Neutrophil (primary cell): ENCODE measurements around the gene HSPA4L.

Experiments used
- H3K27ac ChIP-seq: fragments of 200-600 bp; sonication (generic); 2 replicates; pipeline ENCODE4 v1.5.1; 2016; ENCODE audit warnings: mild to moderate bottlenecking, moderate library complexity
- H3K27me3 ChIP-seq: fragments of 200-600 bp; sonication (generic); 2 replicates; pipeline ENCODE4 v1.6.0; 2016; ENCODE audit warnings: mild to moderate bottlenecking
- H3K36me3 ChIP-seq: fragments of 200-600 bp; sonication (generic); 2 replicates; pipeline ENCODE4 v1.5.1; 2017
- H3K4me1 ChIP-seq, 2 experiments: fragments of 200-600 bp in 1 of 2; sonication (generic) in 1 of 2; 1 replicate in 1 of 2; 2 replicates in 1 of 2; pipeline versions ENCODE4 v1.5.1 to v1.6.1; 2013 to 2016; ENCODE audit warnings: low read depth in 1 of 2, low read length in 1 of 2, mild to moderate bottlenecking in 1 of 2, moderate library complexity in 1 of 2; ENCODE audit not compliant: control insufficient read depth in 1 of 2, insufficient read depth in 1 of 2
- H3K4me3 ChIP-seq, 2 experiments: fragments of 200-600 bp in 1 of 2; sonication (generic) in 1 of 2; 1 replicate in 1 of 2; 2 replicates in 1 of 2; pipeline ENCODE4 v1.5.1; 2013 to 2016; ENCODE audit warnings: low read depth in 1 of 2, low read length in 1 of 2, mild to moderate bottlenecking in 1 of 2, moderate library complexity in 1 of 2
- H3K9me3 ChIP-seq: fragments of 200-600 bp; sonication (generic); 2 replicates; pipeline ENCODE4 v1.5.1; 2016
- CTCF ChIP-seq: fragments of 200-600 bp; sonication (generic); IDR thresholded peaks from 2 replicates; pipeline ENCODE4 v1.5.1; 2016; ENCODE audit warnings: antibody characterized with exemption

Gene HSPA4L

GRCh38 chr4:127888559-127888958, 106.4 kb downstream of the HSPA4L start:
- Histone ChIP-seq H3K9me3 (no peaks in the 10 kb centered on the region), H3K4me3 (no peak overlapping the region), H3K27me3 (no peaks in the 10 kb centered on the region), H3K4me1 (no peaks in the 10 kb centered on the region), H3K36me3 (peaks cover 35% of the 10 kb centered on the region), H3K27ac (no peak overlapping the region)
- TF ChIP-seq CTCF, result no peak

- TF ChIP-seq CTCF, result no peak
- H3K36me3 ChIP-seq, result peaks cover 43% of the 10 kb centered on the region
- H3K4me1 ChIP-seq, result no peaks in the 10 kb centered on the region
- no peaks in the 10 kb centered on the region for H3K9me3 ChIP-seq
- H3K27me3 ChIP-seq, result no peaks in the 10 kb centered on the region
- H3K4me3 ChIP-seq, result no peak overlapping the region
- no peak overlapping the region for H3K27ac ChIP-seq
Measured at GRCh38 chr4:127889903-127890302, 107.8 kb downstream of the HSPA4L start.
